HEK293 (cell line): ENCODE results near the gene CD40.

ENCODE experiments used
- CTCF ChIA-PET: fragments of 350-600 bp; formaldehyde crosslinking; extraction: SDS; loops from one replicate; lab custom pipeline; 2021; ENCODE audit warnings: antibody characterized with exemption; lab: Yijun Ruan, JAX
- POLR2A ChIA-PET: fragments of 300-600 bp; formaldehyde crosslinking; extraction: SDS; loops from one replicate; lab custom pipeline; 2020; ENCODE audit warnings: antibody characterized with exemption, inconsistent platforms; lab: Yijun Ruan, JAX
- H3K27ac ChIP-seq: fragments of 200-500 bp; sonication (Bioruptor generic); 2 replicates; pipeline ENCODE4 v1.5.1; 2014; ENCODE audit warnings: low read depth, low read length, control low read depth, inconsistent platforms; ENCODE audit errors: extremely low read depth
- H3K36me3 ChIP-seq, 2 experiments: fragments of 200-500 bp in 1 of 2; sonication (Bioruptor generic) in 1 of 2; 1 replicate in 1 of 2; 2 replicates in 1 of 2; pipeline ENCODE4 v1.5.1; 2014 to 2017; ENCODE audit warnings: inconsistent platforms in 2 of 2, low read length in 2 of 2; ENCODE audit not compliant: control insufficient read depth in 2 of 2, insufficient read depth in 1 of 2
- H3K4me1 ChIP-seq: fragments of 200-500 bp; sonication (Bioruptor generic); 2 replicates; pipeline ENCODE4 v1.5.1; 2014; ENCODE audit warnings: mild to moderate bottlenecking, low read length, inconsistent platforms; ENCODE audit not compliant: control insufficient read depth, insufficient read depth
- H3K4me3 ChIP-seq: 2 replicates; pipeline ENCODE4 v1.5.1; 2011; ENCODE audit warnings: low read depth, mild to moderate bottlenecking, control low read depth, low read length, moderate library complexity
- H3K9me3 ChIP-seq: fragments of 200-500 bp; sonication (Bioruptor generic); 2 replicates; pipeline ENCODE4 v1.5.1; 2014; ENCODE audit warnings: low read depth, low read length, inconsistent platforms; ENCODE audit not compliant: control insufficient read depth, insufficient read depth
- HOXD13 ChIP-seq: sonication (generic); formaldehyde crosslinking; IDR thresholded peaks from 2 replicates; pipeline ENCODE4 v1.8.0; 2022; ENCODE audit warnings: missing genetic modification reagents, borderline replicate concordance
- MEIS1 ChIP-seq: sonication (generic); formaldehyde crosslinking; IDR thresholded peaks from 2 replicates; pipeline ENCODE4 v1.8.1; 2022; ENCODE audit warnings: missing genetic modification reagents, mild to moderate bottlenecking, borderline replicate concordance
- PRDM1 ChIP-seq: fragments of 450-650 bp; formaldehyde crosslinking; IDR thresholded peaks from 2 replicates; pipeline ENCODE4; 2016; ENCODE audit warnings: missing biosample characterization, missing genetic modification characterization
- SP2 ChIP-seq: fragments of 450-650 bp; formaldehyde crosslinking; IDR thresholded peaks from 2 replicates; pipeline ENCODE4 v1.5.1; 2016; ENCODE audit warnings: missing biosample characterization, missing genetic modification characterization
- ZBTB6 ChIP-seq: fragments of 450-650 bp; formaldehyde crosslinking; IDR thresholded peaks from 2 replicates; pipeline ENCODE4 v1.5.1; 2017; ENCODE audit warnings: missing biosample characterization, missing genetic modification characterization
- ZFHX2 ChIP-seq: fragments of 450-650 bp; formaldehyde crosslinking; conservative IDR thresholded peaks from 2 replicates; pipeline ENCODE4 v1.5.1; 2016; ENCODE audit warnings: missing biosample characterization, missing genetic modification characterization
- ZFP69B ChIP-seq: fragments of 450-650 bp; formaldehyde crosslinking; IDR thresholded peaks from 2 replicates; pipeline ENCODE4 v1.5.1; 2016; ENCODE audit warnings: missing biosample characterization, missing genetic modification characterization
- ZNF121 ChIP-seq: fragments of 450-650 bp; formaldehyde crosslinking; IDR thresholded peaks from 2 replicates; pipeline ENCODE4 v1.5.1; 2016; ENCODE audit warnings: missing biosample characterization, missing genetic modification characterization
- ZNF202 ChIP-seq: fragments of 450-650 bp; formaldehyde crosslinking; IDR thresholded peaks from 2 replicates; pipeline ENCODE4 v1.5.1; 2016; ENCODE audit warnings: missing biosample characterization, missing genetic modification characterization, borderline replicate concordance
- ZNF211 ChIP-seq: fragments of 450-650 bp; formaldehyde crosslinking; IDR thresholded peaks from 2 replicates; pipeline ENCODE4 v1.5.1; 2016; ENCODE audit warnings: low read depth, missing biosample characterization, missing genetic modification characterization
- ZNF221 ChIP-seq: fragments of 450-650 bp; formaldehyde crosslinking; IDR thresholded peaks from 2 replicates; pipeline ENCODE4 v1.5.1; 2017; ENCODE audit warnings: missing biosample characterization, missing genetic modification characterization, borderline replicate concordance
- ZNF24 ChIP-seq: fragments of 450-650 bp; formaldehyde crosslinking; IDR thresholded peaks from 2 replicates; pipeline ENCODE4 v1.5.1; 2016; ENCODE audit warnings: missing biosample characterization, missing genetic modification characterization
- ZNF366 ChIP-seq: fragments of 450-650 bp; formaldehyde crosslinking; conservative IDR thresholded peaks from 2 replicates; pipeline ENCODE4 v1.5.1; 2016; ENCODE audit warnings: missing biosample characterization, missing genetic modification characterization
- ZNF398 ChIP-seq: fragments of 450-650 bp; formaldehyde crosslinking; IDR thresholded peaks from 2 replicates; pipeline ENCODE4 v1.5.1; 2017; ENCODE audit warnings: missing biosample characterization, missing genetic modification characterization
- ZNF449 ChIP-seq: fragments of 450-650 bp; formaldehyde crosslinking; IDR thresholded peaks from 2 replicates; pipeline ENCODE4 v1.5.1; 2017; ENCODE audit warnings: missing biosample characterization, mild to moderate bottlenecking, missing genetic modification characterization, moderate library complexity
- ZNF561 ChIP-seq: fragments of 450-650 bp; IDR thresholded peaks from 2 replicates; pipeline ENCODE4 v1.5.1; 2018; ENCODE audit warnings: missing biosample characterization, missing genetic modification characterization, borderline replicate concordance
- ZNF600 ChIP-seq: fragments of 450-650 bp; formaldehyde crosslinking; IDR thresholded peaks from 2 replicates; pipeline ENCODE4 v1.5.1; 2016; ENCODE audit warnings: missing biosample characterization, missing genetic modification characterization
- ZNF610 ChIP-seq: fragments of 450-650 bp; formaldehyde crosslinking; IDR thresholded peaks from 2 replicates; pipeline ENCODE4 v1.5.1; 2016; ENCODE audit warnings: missing biosample characterization, missing genetic modification characterization, borderline replicate concordance
- ZNF658 ChIP-seq: fragments of 450-650 bp; formaldehyde crosslinking; IDR thresholded peaks from 2 replicates; pipeline ENCODE4; 2016; ENCODE audit warnings: missing biosample characterization, missing genetic modification characterization
- ZNF660 ChIP-seq: fragments of 450-650 bp; IDR thresholded peaks from 2 replicates; pipeline ENCODE4 v1.5.1; 2018; ENCODE audit warnings: missing biosample characterization, mild to moderate bottlenecking, missing genetic modification characterization
- ZNF677 ChIP-seq: fragments of 450-650 bp; IDR thresholded peaks from 2 replicates; pipeline ENCODE4 v1.5.0; 2018; ENCODE audit warnings: missing biosample characterization, mild to moderate bottlenecking, missing genetic modification characterization, moderate library complexity
- ZSCAN23 ChIP-seq: fragments of 450-650 bp; formaldehyde crosslinking; IDR thresholded peaks from 2 replicates; pipeline ENCODE4 v1.5.1; 2016; ENCODE audit warnings: missing biosample characterization, missing genetic modification characterization

CD40 gene

GRCh38 chr20:46117704-46118467, at the start of gene CD40:
Gene CD40, plus strand, starts transcription at chr20:46118314. Its CDS starts 30 bp downstream, at chr20:46118344.
- peak; percentile 43 for TF ChIP-seq SP2 (tag by site-specific recombination)
- TF ChIP-seq MEIS1 (CRISPR knock-in tag): no peak
- TF ChIP-seq ZNF610 (tag by site-specific recombination): no peak
- TF ChIP-seq ZNF211: no peak
- TF ChIP-seq, all 188 proteins: peak for 1
- Histone ChIP-seq H3K9me3 (no peaks in the 10 kb centered on the region), H3K4me3 (no peak within 1 kb of the TSS), H3K36me3 (no peaks in the 10 kb centered on the region), H3K27ac (no peak within 1 kb of the TSS), H3K4me1 (no peaks in the 10 kb centered on the region)
- ChIA-PET POLR2A (no interaction called here), CTCF (interaction anchor here (1.5 to 2.8 kb wide), 2 partner anchors 10 to 14 kb away, joined by 5 to 13 read pairs; no protein-coding TSS in a partner anchor)

GRCh38 chr20:46070215-46070900, 47.8 kb upstream of the CD40 start:
- Histone ChIP-seq H3K36me3 (peaks cover 33 to 61% of the 10 kb centered on the region in 2 experiments), H3K9me3 (no peaks in the 10 kb centered on the region), H3K4me1 (peaks cover 6% of the 10 kb centered on the region; the same call in 1 of the 2 replicates), H3K4me3 (no peak overlapping the region), H3K27ac (no peak overlapping the region)
- no peak for TF ChIP-seq ZNF658 (tag by site-specific recombination)
- TF ChIP-seq PRDM1 (tag by site-specific recombination): peak; percentile 30; the same call in 1 of the 2 replicates
- ChIA-PET CTCF (interaction anchor here (0.7 kb wide), 1 partner anchor 58 kb away, joined by 5 read pairs; no protein-coding TSS in a partner anchor), POLR2A (no interaction called here)

- H3K4me3 ChIP-seq: no peak overlapping the region
- H3K9me3 ChIP-seq: no peaks in the 10 kb centered on the region
- H3K4me1 ChIP-seq: peaks cover 6% of the 10 kb centered on the region; the same call in 1 of the 2 replicates
- peaks cover 28 to 55% of the 10 kb centered on the region in 2 experiments for H3K36me3 ChIP-seq
- POLR2A ChIA-PET: no interaction called here
- H3K27ac ChIP-seq: no peak overlapping the region
- CTCF ChIA-PET: no interaction called here
- TF ChIP-seq ZNF449 (tag by site-specific recombination): no peak
- TF ChIP-seq ZFP69B (tag by site-specific recombination): no peak
- TF ChIP-seq ZNF677: no peak
- no peak for TF ChIP-seq ZNF366 (tag by site-specific recombination)
- no peak for TF ChIP-seq ZNF221 (tag by site-specific recombination)
- TF ChIP-seq ZBTB6: no peak
- no peak for TF ChIP-seq HOXD13 (CRISPR knock-in tag)
- no peak for TF ChIP-seq ZNF398 (tag by site-specific recombination)
- TF ChIP-seq ZNF660 (tag by site-specific recombination): no peak
- TF ChIP-seq ZNF121 (tag by site-specific recombination): no peak
- TF ChIP-seq ZFHX2 (tag by site-specific recombination): no peak
- no peak for TF ChIP-seq ZSCAN23 (tag by site-specific recombination)
- 0 out of 2 replicates have a peak, but pooled peaks have one; percentile 55 for TF ChIP-seq ZNF600 (tag by site-specific recombination)
- TF ChIP-seq ZNF202 (tag by site-specific recombination): no peak
- TF ChIP-seq ZNF24 (tag by site-specific recombination): no peak
- no peak for TF ChIP-seq ZNF561 (tag by site-specific recombination)
- TF ChIP-seq PRDM1 (tag by site-specific recombination): peak; percentile 40
These were observed 46.5 kb upstream of the CD40 start for GRCh38 chr20:46071573-46071972.
